Measurements from ENCODE around the gene GNA12.

DNA sequence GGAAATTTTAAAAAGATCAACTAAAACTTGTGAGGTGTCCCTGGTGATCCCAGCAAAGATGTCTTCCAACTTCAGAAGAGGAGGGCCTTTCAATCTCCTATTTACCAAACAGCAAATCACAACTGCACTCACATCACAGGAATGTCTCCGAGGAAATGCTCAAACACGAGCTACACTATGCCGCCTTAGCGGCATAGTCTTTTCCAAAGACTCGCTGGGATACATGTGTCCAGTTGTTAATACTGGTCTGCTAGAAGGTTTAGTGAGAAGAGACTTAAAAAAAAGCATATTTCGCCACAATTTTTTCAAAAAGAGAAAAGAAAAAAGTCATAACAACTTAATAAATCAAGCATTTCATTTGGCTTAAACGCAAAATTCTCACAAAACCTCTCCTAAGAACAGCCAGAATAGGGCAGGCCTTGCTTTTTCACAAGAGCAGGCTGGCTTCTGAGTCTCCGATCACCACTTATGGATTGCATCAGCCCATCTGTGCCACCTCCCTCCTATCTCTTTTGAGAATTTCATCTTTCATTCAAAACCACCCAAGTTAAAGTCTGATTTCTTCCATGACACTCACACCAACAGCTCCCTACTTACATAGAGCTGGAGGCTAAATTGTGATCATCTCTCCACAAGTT lies 66.1 kb downstream of the GNA12 start:
- TF ChIP-seq EZH2phosphoT487 (IDR thresholded peaks at IDR 0.05; ENCODE audit: insufficient read depth, low read depth) (no peak), EZH2 (IDR thresholded peaks at IDR 0.05; ENCODE audit: insufficient read depth, poor library complexity, severe bottlenecking) (no peak)

Measured in GM23248 (cell line).